MM.1S (cell line): ENCODE results near the gene PCNX3.
A peak's percentile ranks its signal among the peaks of the same experiment; 100 is the strongest.

Experiments used
- DNase-seq: peaks from one replicate; pipeline ENCODE4 v3.0.0-alpha.2; 2015
- H2AFZ ChIP-seq: fragments of 300-600 bp; sonication (generic); 2 replicates; pipeline ENCODE4 v1.6.0; 2016; ENCODE audit warnings: antibody characterized with exemption, low read length
- H3F3A ChIP-seq: fragments of 300-600 bp; sonication (generic); 2 replicates; pipeline ENCODE4 v1.6.1; 2016; ENCODE audit warnings: mild to moderate bottlenecking, antibody characterized with exemption, low read length, moderate library complexity, mixed read lengths; ENCODE audit not compliant: insufficient read depth
- H3K27ac ChIP-seq: fragments of 300-600 bp; sonication (generic); 2 replicates; pipeline ENCODE4 v1.5.1; 2016; ENCODE audit warnings: mild to moderate bottlenecking, low read length
- H3K27me3 ChIP-seq: fragments of 300-600 bp; sonication (generic); replicated peaks from 2 replicates; pipeline ENCODE4 v1.6.0; 2016; ENCODE audit warnings: low read length; ENCODE audit not compliant: insufficient read depth
- H3K36me3 ChIP-seq: fragments of 300-600 bp; sonication (generic); replicated peaks from 2 replicates; pipeline ENCODE4 v1.6.1; 2016; ENCODE audit warnings: mild to moderate bottlenecking, low read length, mixed read lengths; ENCODE audit not compliant: insufficient read depth
- H3K4me1 ChIP-seq: fragments of 300-600 bp; sonication (generic); 2 replicates; pipeline ENCODE4 v1.6.1; 2016; ENCODE audit warnings: low read length, mixed read lengths
- H3K4me2 ChIP-seq: fragments of 300-600 bp; sonication (generic); 2 replicates; pipeline ENCODE4 v1.6.0; 2016; ENCODE audit warnings: low read depth, low read length
- H3K4me3 ChIP-seq: fragments of 300-600 bp; sonication (generic); 2 replicates; pipeline ENCODE4 v1.5.1; 2016; ENCODE audit warnings: low read length, mixed read lengths
- H3K79me2 ChIP-seq: fragments of 300-600 bp; sonication (generic); 2 replicates; pipeline ENCODE4 v1.6.1; 2016; ENCODE audit warnings: mixed run types, low read length, mixed read lengths
- H3K9ac ChIP-seq: fragments of 300-600 bp; sonication (generic); 2 replicates; pipeline ENCODE4 v1.6.1; 2016; ENCODE audit warnings: low read length, mixed read lengths
- H3K9me2 ChIP-seq: fragments of 300-600 bp; sonication (generic); replicated peaks from 2 replicates; pipeline ENCODE4 v1.6.1; 2016; ENCODE audit warnings: mild to moderate bottlenecking, low read length, mixed read lengths; ENCODE audit not compliant: insufficient read depth
- H3K9me3 ChIP-seq: fragments of 300-600 bp; sonication (generic); replicated peaks from 2 replicates; pipeline ENCODE4 v1.6.1; 2016; ENCODE audit warnings: mild to moderate bottlenecking, low read length, mixed read lengths; ENCODE audit not compliant: insufficient read depth
- H4K20me1 ChIP-seq: fragments of 300-600 bp; sonication (generic); 2 replicates; pipeline ENCODE4 v1.6.1; 2016; ENCODE audit warnings: mild to moderate bottlenecking, low read length, moderate library complexity, mixed read lengths; ENCODE audit not compliant: insufficient read depth
- CTCF ChIP-seq: fragments of 300-600 bp; sonication (generic); IDR thresholded peaks from 2 replicates; pipeline ENCODE4 v1.5.1; 2016; ENCODE audit warnings: antibody characterized with exemption, low read length, mixed read lengths
- EZH2 ChIP-seq: fragments of 300-600 bp; sonication (generic); optimal IDR thresholded peaks from 2 replicates; pipeline ENCODE3; 2017; ENCODE audit warnings: low read depth, mild to moderate bottlenecking, antibody characterized with exemption, low read length, mixed read lengths
- EZH2phosphoT487 ChIP-seq: fragments of 300-600 bp; sonication (generic); IDR thresholded peaks from 2 replicates; pipeline ENCODE4 v1.6.1; 2018; ENCODE audit warnings: antibody characterized with exemption, low read length

Gene PCNX3

GRCh38 chr11:65625628-65626342, 10.2 kb downstream of the PCNX3 start:
- Histone ChIP-seq H3K9me2 (no peaks in the 10 kb centered on the region), H3K79me2 (peaks cover 10% of the 10 kb centered on the region; the same call in 1 of the 2 replicates), H2AFZ (no peak overlapping the region), H3K9me3 (no peaks in the 10 kb centered on the region), H3K27ac (no peak overlapping the region), H3K36me3 (0 out of 2 replicates have a peak, but pooled peaks cover 9% of the 10 kb centered on the region), H3K4me1 (no peaks in the 10 kb centered on the region), H3K4me2 (no peak overlapping the region), H3K27me3 (no peaks in the 10 kb centered on the region), H3F3A (no peaks in the 10 kb centered on the region), H4K20me1 (no peaks in the 10 kb centered on the region; the same call in 1 of the 2 replicates), H3K9ac (no peak overlapping the region), H3K4me3 (no peak overlapping the region)
- DNase-seq = no peak
- TF ChIP-seq CTCF = peak; percentile 37
- TF ChIP-seq EZH2phosphoT487 = no peak
- TF ChIP-seq EZH2 = no peak

- no peaks in the 10 kb centered on the region; the same call in 1 of the 2 replicates for H4K20me1 ChIP-seq
- H3K9me3 ChIP-seq = no peaks in the 10 kb centered on the region
- H3K4me1 ChIP-seq = no peaks in the 10 kb centered on the region
- no peak for TF ChIP-seq EZH2phosphoT487
- no peak for TF ChIP-seq CTCF
- TF ChIP-seq EZH2 = no peak
- 0 out of 2 replicates have a peak, but pooled peaks cover 9% of the 10 kb centered on the region for H3K36me3 ChIP-seq
- DNase-seq = no peak
- 0 out of 2 replicates have a peak, but pooled peaks cover 9% of the 10 kb centered on the region for H3K79me2 ChIP-seq
- no peak overlapping the region for H3K4me2 ChIP-seq
- H3K27me3 ChIP-seq = no peaks in the 10 kb centered on the region
- no peak overlapping the region for H3K27ac ChIP-seq
- H3K4me3 ChIP-seq = no peak overlapping the region
- H2AFZ ChIP-seq = no peak overlapping the region
- H3F3A ChIP-seq = no peaks in the 10 kb centered on the region
- H3K9ac ChIP-seq = no peak overlapping the region
- no peaks in the 10 kb centered on the region for H3K9me2 ChIP-seq
Observed at GRCh38 chr11:65627202-65627601, 11.6 kb downstream of the PCNX3 start.

- no peaks in the 10 kb centered on the region for H3K9me3 ChIP-seq
- no peak for DNase-seq
- no peaks in the 10 kb centered on the region for H3F3A ChIP-seq
- H3K4me1 ChIP-seq = no peaks in the 10 kb centered on the region
- H3K9me2 ChIP-seq = no peaks in the 10 kb centered on the region
- H3K36me3 ChIP-seq = 0 out of 2 replicates have a peak, but pooled peaks cover 9% of the 10 kb centered on the region
- no peaks in the 10 kb centered on the region; the same call in 1 of the 2 replicates for H4K20me1 ChIP-seq
- no peak overlapping the region for H3K4me2 ChIP-seq
- TF ChIP-seq CTCF = no peak
- TF ChIP-seq EZH2phosphoT487 = no peak
- no peak for TF ChIP-seq EZH2
- no peak overlapping the region for H3K27ac ChIP-seq
- no peaks in the 10 kb centered on the region for H3K27me3 ChIP-seq
- 0 out of 2 replicates have a peak, but pooled peaks cover 5% of the 10 kb centered on the region for H3K79me2 ChIP-seq
- H3K4me3 ChIP-seq = no peak overlapping the region
- no peak overlapping the region for H2AFZ ChIP-seq
- H3K9ac ChIP-seq = no peak overlapping the region
Observed at GRCh38 chr11:65629579-65629978, 14.0 kb downstream of the PCNX3 start.
